Body of pancreas (tissue), 4 donors: ENCODE data around the gene EPHA4. TPM values are rescaled to one million over a fixed set of nuclear protein-coding genes. Genes with fewer than 3 reads are reported as not detected.

Experiments used
- ATAC-seq: fragments of 150-250 bp; one replicate; pipeline ENCODE4 v1.9.1; 2016
- DNase-seq, 4 donors: peaks; one replicate each; pipeline ENCODE4 v3.0.0-alpha.2; 2019
- H3K27ac ChIP-seq, 4 donors: fragments of 200-600 bp; sonication (generic); 1 replicate in 3 of 4; 2 replicates in 1 of 4; pipeline versions ENCODE4 v1.5.1 to v1.6.1; 2016 to 2019; ENCODE audit warnings: mild to moderate bottlenecking in 1 of 4, mixed read lengths in 1 of 4, moderate library complexity in 1 of 4
- H3K27me3 ChIP-seq, 2 donors: fragments of 200-600 bp; sonication (generic); one replicate each; pipeline ENCODE4 v1.6.0; 2016; ENCODE audit warnings: mild to moderate bottlenecking in 1 of 2
- H3K36me3 ChIP-seq, 2 donors: fragments of 200-600 bp; sonication (generic); replicated peaks in 1 of 2; 2 replicates each; pipeline ENCODE4 v1.5.1; 2016; ENCODE audit warnings: low read depth in 2 of 2; ENCODE audit not compliant: insufficient read depth in 1 of 2
- H3K4me1 ChIP-seq: fragments of 200-600 bp; sonication (generic); one replicate; pipeline ENCODE4 v1.6.0; 2016
- H3K4me3 ChIP-seq, 2 donors: fragments of 200-600 bp; sonication (generic); 1 replicate in 1 of 2; 2 replicates in 1 of 2; pipeline ENCODE4 v1.5.1; 2016 to 2019
- H3K9me3 ChIP-seq, 3 donors: fragments of 200-600 bp; sonication (generic); 1 replicate in 2 of 3; 2 replicates in 1 of 3; pipeline ENCODE4 v1.5.1; 2016
- POLR2A ChIP-seq, 3 donors: fragments of 450-650 bp; IDR thresholded peaks; one replicate each; pipeline ENCODE4 v1.6.1; 2016; ENCODE audit warnings: antibody characterized with exemption in 3 of 3, mild to moderate bottlenecking in 2 of 3
- WGBS, 2 donors: methylation state at CpG; one replicate each; pipeline ENCODE4 v1.1.5; 2017; 5-methylcytosine and 5-hydroxymethylcytosine counted together
- intact Hi-C: fragments of 100-400 bp; cut with DNase I; formaldehyde crosslinking; loops from one replicate; pipeline ENCODE4 v1.15.1; 2023
- total RNA-seq, 2 donors: library from RNA; depleted of rRNA; stranded (reverse); fragments of >200 nt; gene quantifications; one replicate each; pipeline ENCODE4 v1.1.0, GENCODE V29; 2016
- TF ChIP-seq, protein P1 (sequence below), 7 experiments: fragments of 450-650 bp in 4 of 7; fragments of 200-600 bp in 3 of 7; sonication (generic) in 3 of 7; IDR thresholded peaks; one replicate each; pipeline ENCODE4 v1.5.1; 2016 to 2019; ENCODE audit warnings: antibody characterized with exemption in 7 of 7

The EPHA4 gene
- total RNA-seq, 2 donors from 2014 or later = 4.0 to 5.2 TPM

- 82 to 84% methylated on average over 4 of the region's 4 CpGs for WGBS, 2 donors
- H3K27ac ChIP-seq = no peak overlapping the region
- DNase-seq (no peak), ATAC-seq (no peak)
- H3K4me1 ChIP-seq = no peaks in the 10 kb centered on the region
- no peak overlapping the region for H3K4me3 ChIP-seq
- H3K27me3 ChIP-seq = no peaks in the 10 kb centered on the region
- intact Hi-C loops = no loop called here
- TF ChIP-seq, protein P1, sequence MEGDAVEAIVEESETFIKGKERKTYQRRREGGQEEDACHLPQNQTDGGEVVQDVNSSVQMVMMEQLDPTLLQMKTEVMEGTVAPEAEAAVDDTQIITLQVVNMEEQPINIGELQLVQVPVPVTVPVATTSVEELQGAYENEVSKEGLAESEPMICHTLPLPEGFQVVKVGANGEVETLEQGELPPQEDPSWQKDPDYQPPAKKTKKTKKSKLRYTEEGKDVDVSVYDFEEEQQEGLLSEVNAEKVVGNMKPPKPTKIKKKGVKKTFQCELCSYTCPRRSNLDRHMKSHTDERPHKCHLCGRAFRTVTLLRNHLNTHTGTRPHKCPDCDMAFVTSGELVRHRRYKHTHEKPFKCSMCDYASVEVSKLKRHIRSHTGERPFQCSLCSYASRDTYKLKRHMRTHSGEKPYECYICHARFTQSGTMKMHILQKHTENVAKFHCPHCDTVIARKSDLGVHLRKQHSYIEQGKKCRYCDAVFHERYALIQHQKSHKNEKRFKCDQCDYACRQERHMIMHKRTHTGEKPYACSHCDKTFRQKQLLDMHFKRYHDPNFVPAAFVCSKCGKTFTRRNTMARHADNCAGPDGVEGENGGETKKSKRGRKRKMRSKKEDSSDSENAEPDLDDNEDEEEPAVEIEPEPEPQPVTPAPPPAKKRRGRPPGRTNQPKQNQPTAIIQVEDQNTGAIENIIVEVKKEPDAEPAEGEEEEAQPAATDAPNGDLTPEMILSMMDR (IDR thresholded peaks at IDR 0.05) = no peak
- no peak for TF ChIP-seq POLR2A (IDR thresholded peaks at IDR 0.05)
- H3K36me3 ChIP-seq = no peaks in the 10 kb centered on the region
- no peaks in the 10 kb centered on the region for H3K9me3 ChIP-seq
Observed at GRCh38 chr2:221486106-221486505, 86.0 kb downstream of the EPHA4 start.

DNA sequence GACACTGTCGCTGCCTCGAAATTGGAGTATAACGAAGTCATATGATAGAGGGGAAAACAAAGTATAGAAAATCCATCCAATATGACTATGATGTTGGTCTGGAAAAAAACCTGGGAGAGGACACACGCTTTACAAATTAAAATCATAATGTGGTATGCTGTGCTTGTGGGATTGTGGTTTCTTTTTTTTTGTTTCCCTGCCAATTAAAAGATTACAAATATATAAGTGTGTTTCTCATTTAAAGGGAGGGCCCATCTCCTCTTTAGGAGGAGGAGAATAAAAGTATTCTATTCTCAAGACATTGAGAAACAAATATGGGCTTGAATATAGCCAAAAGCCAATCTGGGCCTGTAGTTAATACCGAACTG, 86.6 kb downstream of the EPHA4 start:
- Histone ChIP-seq H3K27ac (no peak overlapping the region), H3K4me3 (no peak overlapping the region), H3K27me3 (no peaks in the 10 kb centered on the region), H3K9me3 (no peaks in the 10 kb centered on the region), H3K36me3 (no peaks in the 10 kb centered on the region), H3K4me1 (no peaks in the 10 kb centered on the region)
- intact Hi-C loops = no loop called here
- WGBS, 2 donors = 86 to 90% methylated on average over 5 of the region's 5 CpGs
- DNase-seq (no peak), ATAC-seq (no peak)
- TF ChIP-seq, protein P1 (IDR thresholded peaks at IDR 0.05) = no peak
- no peak for TF ChIP-seq POLR2A (IDR thresholded peaks at IDR 0.05)

- whole genome bisulfite sequencing, 2 donors = 85 to 87% methylated on average over 8 of the region's 8 CpGs
- Histone ChIP-seq H3K27ac (no peak overlapping the region), H3K9me3 (no peaks in the 10 kb centered on the region), H3K36me3 (no peaks in the 10 kb centered on the region), H3K27me3 (no peaks in the 10 kb centered on the region), H3K4me1 (no peaks in the 10 kb centered on the region), H3K4me3 (no peak overlapping the region)
- DNase-seq = no peak
- intact Hi-C loops = no loop called here
- TF ChIP-seq, protein P1 (IDR thresholded peaks at IDR 0.05) = no peak
- no peak for TF ChIP-seq POLR2A (IDR thresholded peaks at IDR 0.05)
- no peak for ATAC-seq
Observed at GRCh38 chr2:221484761-221485502, 87.2 kb downstream of the EPHA4 start.

GRCh38 chr2:221482666-221483455, 89.2 kb downstream of the EPHA4 start:
- no peak for DNase-seq
- Histone ChIP-seq H3K4me1 (no peaks in the 10 kb centered on the region), H3K36me3 (no peaks in the 10 kb centered on the region), H3K27ac (no peak overlapping the region), H3K27me3 (no peaks in the 10 kb centered on the region), H3K4me3 (no peak overlapping the region), H3K9me3 (no peaks in the 10 kb centered on the region)
- ATAC-seq = no peak
- WGBS, 2 donors = 34 to 45% methylated on average over 12 of the region's 12 CpGs
- intact Hi-C loops = no loop called here
- no peak for TF ChIP-seq POLR2A (IDR thresholded peaks at IDR 0.05)
- TF ChIP-seq, protein P1 (IDR thresholded peaks at IDR 0.05) = no peak
